Glomerular endothelial cell (primary cell): ENCODE measurements around the gene TM9SF3. TPM values are rescaled to one million over a fixed set of nuclear protein-coding genes. Genes with fewer than 3 reads are reported as not detected.
A peak's percentile ranks its signal among the peaks of the same experiment; 100 is the strongest.

Source experiments
- DNase-seq: peaks from one replicate; pipeline ENCODE4 v3.0.0-alpha.2; 2011; ENCODE audit warnings: low read depth, low spot score; ENCODE audit errors: extremely low read depth
- total RNA-seq: library from RNA; depleted of rRNA; stranded (reverse); fragments of >200 nt; gene quantifications from 2 replicates; pipeline ENCODE4 v1.2.3, GENCODE V29; 2015

Gene TM9SF3
- 62.2 and 70.7 TPM in 2 replicates for total RNA-seq

- no peak for DNase-seq
These were observed at the start of gene TM9SF3 for GRCh38 chr10:96586419-96587263. TSS of gene TM9SF3 (minus strand) at chr10:96587012. CDS start at chr10:96586835, 177 bp downstream.

DNA sequence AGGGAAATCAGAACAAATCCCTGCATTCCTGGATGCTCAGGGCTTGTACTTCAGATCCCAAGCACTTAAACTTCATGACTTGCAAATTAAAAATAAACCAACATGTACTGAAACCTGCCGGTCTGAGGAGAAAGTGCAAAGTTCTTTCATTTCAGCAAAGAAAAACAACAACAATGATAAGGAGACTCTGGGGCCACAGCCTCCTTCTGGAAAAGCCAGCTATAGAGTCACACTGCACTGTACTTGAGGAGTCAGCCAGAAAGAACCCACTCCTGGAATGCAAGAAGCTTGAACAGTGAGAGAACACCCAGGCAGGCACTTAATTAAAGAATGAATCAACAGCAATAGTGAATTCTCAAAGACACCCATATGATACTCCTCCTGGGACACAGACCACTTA lies 49.7 kb upstream of the TM9SF3 start:
- DNase-seq, result no peak

DNA sequence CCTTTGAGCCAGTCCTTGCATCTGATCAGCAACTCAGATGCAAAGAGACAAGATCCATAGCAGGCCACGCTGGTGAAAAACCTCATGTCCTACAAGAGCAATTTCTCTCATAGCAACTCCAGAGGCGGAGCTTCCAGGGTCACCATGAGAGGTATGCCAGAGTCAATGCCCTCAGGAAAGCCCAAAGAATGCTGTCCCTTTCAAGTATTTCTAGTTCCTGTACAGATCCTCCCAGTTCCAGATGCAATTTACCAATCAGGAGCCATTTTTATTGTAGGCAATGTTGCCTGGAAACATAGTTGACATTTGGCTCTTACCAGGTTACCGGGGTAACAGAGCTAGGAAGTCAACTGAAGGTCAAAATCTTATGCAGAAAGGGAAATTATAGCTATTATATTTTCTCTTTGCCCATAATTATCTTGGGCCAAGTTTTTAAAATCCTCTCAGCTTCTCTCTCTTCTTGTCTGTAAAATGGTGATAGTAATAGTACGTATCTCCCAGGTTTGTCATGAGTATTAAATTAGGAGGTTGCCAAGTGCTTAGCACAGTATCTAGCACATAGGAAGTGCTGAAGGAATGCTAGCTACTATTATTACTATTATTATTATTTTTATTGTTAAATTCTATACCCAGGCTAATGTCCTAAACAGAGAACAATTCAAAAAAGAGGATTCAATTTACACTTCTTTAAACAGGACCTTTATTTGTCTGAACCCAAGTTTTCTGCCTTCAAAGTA lies 46.3 kb upstream of the TM9SF3 start:
- no peak for DNase-seq

DNA sequence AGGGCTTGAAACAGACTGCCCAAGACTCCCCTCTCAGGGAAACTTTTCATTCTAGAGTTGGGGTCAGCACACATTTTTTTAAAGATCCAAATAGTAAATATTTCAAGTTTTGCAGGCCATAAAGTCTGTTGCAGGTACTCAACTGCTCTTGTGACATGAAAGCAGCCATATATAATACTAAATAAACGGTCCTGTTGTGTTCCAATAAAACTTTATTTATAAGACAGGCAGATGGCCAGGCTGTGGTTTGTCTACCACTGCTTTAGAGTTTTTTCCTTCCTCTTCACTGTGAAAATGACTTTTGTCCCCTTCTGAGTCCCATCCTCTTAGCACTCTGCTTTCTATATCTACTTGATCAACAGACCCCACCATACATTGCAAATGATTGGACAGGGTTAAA lies 40.5 kb upstream of the TM9SF3 start:
- no peak for DNase-seq

DNA sequence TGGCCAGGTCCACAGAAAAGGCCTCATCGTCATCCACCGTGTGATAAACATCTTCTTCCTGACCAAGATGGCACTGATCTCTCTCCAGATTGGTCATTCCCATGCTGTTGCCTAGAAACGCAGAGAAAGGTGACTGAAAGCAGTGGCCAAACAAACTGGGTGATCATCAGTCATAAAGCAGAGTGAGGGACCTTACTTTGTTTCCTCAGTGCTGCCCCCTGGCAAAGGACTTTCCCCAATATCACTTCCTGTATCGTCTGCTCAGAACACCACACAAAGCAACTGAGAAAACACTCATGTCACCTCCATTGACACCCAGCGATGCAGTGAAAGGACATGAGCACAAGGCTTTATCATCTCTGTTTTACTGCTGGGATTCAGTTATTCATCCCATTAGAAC lies 40.0 kb upstream of the TM9SF3 start:
- DNase-seq, result no peak

DNA sequence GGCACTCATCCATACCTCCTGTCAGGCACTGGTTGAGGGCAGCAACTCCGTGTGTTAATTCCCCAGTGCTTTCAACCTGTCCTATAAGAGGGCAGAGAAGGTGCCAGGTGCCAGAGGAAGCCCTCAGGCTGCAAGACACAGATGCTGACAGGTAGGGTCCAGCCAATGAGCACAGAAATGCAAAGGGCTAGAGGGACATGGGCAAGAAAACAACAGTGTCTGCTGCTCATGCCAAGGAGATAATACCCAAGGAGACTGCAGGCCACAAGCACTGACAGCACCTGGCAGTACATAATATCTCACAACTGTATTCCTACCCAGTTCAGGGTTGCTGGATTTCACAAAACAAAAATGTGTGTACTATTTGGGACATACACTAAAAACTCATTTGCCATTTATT lies 38.4 kb upstream of the TM9SF3 start:
- DNase-seq, result no peak

DNA sequence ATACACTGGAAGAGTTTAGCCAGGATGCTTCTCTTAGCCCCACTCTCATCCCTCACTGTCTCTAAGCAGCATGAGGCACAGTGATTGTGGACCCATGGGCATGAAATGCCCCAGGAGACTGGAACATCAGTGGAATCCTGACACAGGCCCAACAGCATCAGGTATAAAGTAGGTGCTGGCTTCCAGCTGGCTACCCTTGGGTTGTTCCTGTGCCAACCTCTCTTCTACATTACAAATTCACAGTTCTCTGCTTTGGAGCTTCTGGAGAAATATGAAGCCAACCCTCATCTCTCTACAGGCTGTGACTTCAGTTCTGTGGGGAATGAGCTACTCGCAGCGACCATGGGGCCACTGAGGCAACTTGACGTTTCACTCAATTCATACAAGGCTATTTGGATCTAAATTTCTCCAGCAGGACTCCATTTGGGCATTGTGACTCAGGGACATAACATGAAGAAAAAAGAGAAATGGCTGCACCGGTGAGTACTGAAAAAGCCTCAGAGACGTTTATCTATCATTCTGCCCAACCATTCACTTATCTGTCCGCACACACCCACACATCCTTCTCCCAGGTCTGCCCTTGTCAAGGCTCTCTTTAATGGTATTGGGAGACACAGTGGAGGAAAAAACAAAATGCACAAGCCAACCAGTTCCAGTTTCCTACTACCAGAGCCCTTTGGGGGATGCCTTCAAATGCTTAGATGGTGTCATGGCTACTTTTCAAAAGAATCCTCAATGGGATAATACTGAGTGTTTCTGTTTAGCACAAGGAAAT lies 35.4 kb upstream of the TM9SF3 start:
- no peak for DNase-seq

- no peak for DNase-seq
These were observed 33.3 kb upstream of the TM9SF3 start for GRCh38 chr10:96619796-96620773.

GRCh38 chr10:96619120-96619519 lies 32.3 kb upstream of the TM9SF3 start:
- no peak for DNase-seq

GRCh38 chr10:96618653-96619052 lies 31.8 kb upstream of the TM9SF3 start:
- no peak for DNase-seq

DNA sequence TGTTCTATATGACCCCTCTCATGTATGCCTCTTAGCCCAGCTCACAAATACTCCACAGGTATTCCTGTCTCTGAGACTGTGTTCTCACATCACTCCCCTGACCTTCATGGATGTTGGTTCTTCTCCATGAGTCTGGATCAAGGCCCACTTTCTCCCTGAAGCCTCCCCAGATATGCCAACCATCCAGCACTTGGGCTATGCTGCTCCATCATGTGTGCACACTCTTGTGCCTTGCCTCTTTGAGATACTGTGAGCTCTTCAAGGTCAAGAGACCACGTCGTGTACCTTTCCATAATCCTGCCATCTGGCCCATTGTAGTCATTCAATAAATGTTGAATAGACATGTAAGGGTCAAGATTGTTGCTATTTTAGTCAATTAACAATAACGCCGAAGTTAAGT lies 30.1 kb upstream of the TM9SF3 start:
- no peak for DNase-seq

- DNase-seq, result peak; percentile 27
These were observed 27.7 kb upstream of the TM9SF3 start for GRCh38 chr10:96614515-96614914.

DNA sequence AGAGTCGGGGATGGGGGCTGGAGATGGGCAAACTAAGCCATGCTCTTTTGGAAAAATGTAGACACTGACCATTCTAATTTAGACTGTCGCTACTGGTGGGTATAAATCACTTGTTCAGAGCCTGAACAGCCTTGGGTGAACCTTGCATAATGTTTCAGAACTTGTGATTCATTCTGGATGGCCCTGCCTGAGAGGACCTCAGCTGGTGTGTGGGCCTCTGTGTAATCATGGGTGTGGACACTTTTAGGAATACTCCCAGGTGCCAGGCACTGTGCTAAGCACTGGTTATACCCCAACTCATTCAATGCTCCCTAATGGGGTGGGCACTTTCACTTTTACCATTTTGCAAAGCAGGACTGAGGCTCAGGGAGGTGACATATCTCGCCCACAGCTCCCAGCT lies 26.8 kb upstream of the TM9SF3 start:
- no peak for DNase-seq

DNA sequence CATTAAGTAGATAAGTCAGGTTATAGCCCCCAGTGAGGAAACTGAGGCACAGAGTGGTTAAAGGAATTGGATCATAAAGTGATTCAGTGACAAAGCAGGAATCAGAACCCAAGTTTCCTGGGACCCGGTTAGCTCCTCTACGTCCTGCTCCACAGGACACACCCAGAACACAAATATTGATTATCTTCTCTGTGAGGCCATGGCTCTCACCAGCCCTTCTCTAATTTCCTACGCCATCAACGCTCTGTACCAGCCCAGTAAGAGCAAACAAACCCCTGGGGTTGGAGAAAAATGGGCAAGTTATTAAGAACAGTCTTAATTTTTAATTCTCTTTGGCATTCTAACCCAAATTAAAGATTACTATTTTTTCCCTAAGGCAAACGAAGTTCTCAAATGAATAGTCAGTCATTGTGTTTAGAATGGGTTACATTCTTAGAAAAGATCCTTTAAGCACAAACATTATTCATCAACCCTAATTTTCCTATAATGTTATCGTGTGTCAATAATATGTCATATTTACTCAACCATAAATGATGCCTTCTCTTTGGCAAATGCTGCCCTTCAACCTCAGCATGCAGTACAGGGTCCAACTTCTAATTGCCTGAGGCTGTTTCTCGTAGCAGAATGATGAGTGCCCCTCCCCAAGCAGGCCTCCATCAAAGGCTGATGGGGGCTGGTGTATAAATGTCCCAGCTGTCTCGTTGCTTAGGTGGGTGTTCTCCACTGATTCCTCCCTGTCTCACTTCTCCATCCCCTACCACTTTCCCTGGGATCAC lies 25.4 kb upstream of the TM9SF3 start:
- DNase-seq, result no peak

- DNase-seq, result no peak
These were observed 24.0 kb upstream of the TM9SF3 start for GRCh38 chr10:96610817-96611216.

GRCh38 chr10:96609510-96609909 lies 22.7 kb upstream of the TM9SF3 start:
- DNase-seq, result no peak

DNA sequence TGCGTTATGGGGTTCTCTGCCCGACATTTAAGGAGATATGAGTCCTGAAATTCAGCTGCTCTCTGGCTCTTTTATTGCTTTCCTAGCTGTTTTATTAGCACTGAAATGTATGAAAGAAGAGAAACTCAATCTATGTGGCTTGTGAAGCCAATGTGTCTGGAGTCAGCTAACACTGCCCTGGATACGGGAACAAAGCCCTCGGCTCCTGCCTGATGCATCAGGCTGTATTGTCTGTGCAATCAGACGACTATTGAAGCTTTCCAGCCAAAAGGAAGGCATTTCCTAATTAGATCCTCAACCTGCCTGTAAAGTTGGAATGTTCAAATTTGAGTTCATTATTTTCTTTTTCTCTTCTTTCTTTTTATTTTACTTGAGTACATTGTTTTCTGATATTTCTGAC lies 22.0 kb upstream of the TM9SF3 start:
- DNase-seq, result no peak

DNA sequence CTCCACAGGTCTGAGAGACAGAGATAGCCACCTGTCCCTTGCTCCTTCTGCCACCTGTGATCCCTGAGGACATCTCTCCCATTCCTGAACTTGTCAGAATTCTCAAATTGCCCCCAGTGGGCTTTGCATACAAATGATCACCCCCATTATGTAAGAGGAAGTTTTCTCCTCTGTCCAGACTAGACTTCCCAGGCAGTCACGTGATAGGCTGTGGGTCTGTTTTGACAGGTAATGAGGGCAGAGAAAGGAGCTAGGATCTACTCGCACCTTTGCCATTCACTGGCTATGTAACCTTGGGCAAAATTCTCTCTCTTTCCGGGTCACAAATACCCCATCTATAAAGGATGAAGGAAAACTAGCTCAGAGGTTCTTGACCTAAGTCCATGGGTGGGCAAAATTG lies 21.4 kb upstream of the TM9SF3 start:
- no peak for DNase-seq

- no peak for DNase-seq
These were observed 20.1 kb upstream of the TM9SF3 start for GRCh38 chr10:96606946-96607345.
